HFFc6 (cell line): ENCODE measurements around the gene PCDH15. TPM values are rescaled to one million over a fixed set of nuclear protein-coding genes. Genes with fewer than 3 reads are reported as not detected.

ENCODE experiments used
- DNase-seq: peaks from one replicate; pipeline ENCODE4 v3.0.0-alpha.2; 2018
- H3K27ac Mint-ChIP-seq: 2 replicates; pipeline ENCODE4 v1.8.0; 2020; ENCODE audit warnings: mild to moderate bottlenecking, mixed read lengths
- H3K27me3 Mint-ChIP-seq: 2 replicates; pipeline ENCODE4 v1.8.0; 2021; ENCODE audit warnings: mild to moderate bottlenecking, moderate library complexity, mixed read lengths; ENCODE audit not compliant: insufficient read depth
- H3K36me3 Mint-ChIP-seq: 2 replicates; pipeline ENCODE4 v1.8.0; 2021; ENCODE audit warnings: low read depth, mixed read lengths
- H3K4me1 Mint-ChIP-seq: 2 replicates; pipeline ENCODE4 v1.8.0; 2020; ENCODE audit warnings: low read depth, mixed read lengths
- H3K4me3 Mint-ChIP-seq: 2 replicates; pipeline ENCODE4 v1.8.0; 2020; ENCODE audit warnings: mild to moderate bottlenecking, moderate library complexity, mixed read lengths
- H3K9me3 Mint-ChIP-seq: 2 replicates; pipeline ENCODE4 v1.8.0; 2020; ENCODE audit warnings: mild to moderate bottlenecking, mixed read lengths
- CTCF ChIP-seq: fragments of 200-600 bp; sonication (generic); IDR thresholded peaks from 2 replicates; pipeline ENCODE4 v1.5.0; 2021; ENCODE audit warnings: antibody characterized with exemption, mild to moderate bottlenecking
- microRNA-seq: library from miRNA; unstranded; fragments of <30 nt; microRNA quantifications from one replicate; pipeline ENCODE4, GENCODE V29; 2019
- total RNA-seq, 6 experiments: library from RNA; stranded (reverse); fragmentation: NEBNext Ultra II Directional; extraction: Animal tissue kit (Norgen Biotek cat#: 25700); gene quantifications; 2 replicates in 1 of 6; 3 replicates in 5 of 6; pipeline ENCODE4 v1.2.3, GENCODE V29; 2021

The PCDH15 gene
- total RNA-seq, 6 experiments from 2014 or later = not detected

- no peaks in the 10 kb centered on the region for H3K4me1 Mint-ChIP-seq
- no peak overlapping the region for H3K27ac Mint-ChIP-seq
- TF ChIP-seq CTCF = no peak
- no peak for DNase-seq
- peaks cover 6% of the 10 kb centered on the region; the same call in 1 of the 2 replicates for H3K9me3 Mint-ChIP-seq
- H3K36me3 Mint-ChIP-seq = no peaks in the 10 kb centered on the region
- no peaks in the 10 kb centered on the region for H3K27me3 Mint-ChIP-seq
- H3K4me3 Mint-ChIP-seq = no peak overlapping the region
These were observed 1046.3 kb downstream of the PCDH15 start for GRCh38 chr10:53754596-53755250.

Small RNA genes within 50 kb of the gene (microRNA-seq; reads per million reads assigned to microRNA genes)
- gene MIR548F1 = not detected
